BE2C (cell line): Measurements from ENCODE around the gene STK16.

Experiments used
- DNase-seq: peaks from one replicate; pipeline ENCODE4 v3.0.0-alpha.2; 2020
- H3K27me3 ChIP-seq: fragments of 250-450 bp; sonication (Bioruptor Pico); 2 replicates; pipeline ENCODE4 v1.5.1; 2020; ENCODE audit warnings: mild to moderate bottlenecking
- H3K36me3 ChIP-seq: fragments of 250-450 bp; sonication (Bioruptor Pico); 2 replicates; pipeline ENCODE4 v1.5.1; 2020; ENCODE audit warnings: mild to moderate bottlenecking
- H3K4me1 ChIP-seq: fragments of 250-450 bp; sonication (Bioruptor Pico); 2 replicates; pipeline ENCODE4 v1.5.1; 2020
- H3K4me3 ChIP-seq: 2 replicates; pipeline ENCODE4 v1.5.1; 2011; ENCODE audit warnings: low read depth, low read length
- H3K9me3 ChIP-seq: fragments of 250-450 bp; sonication (Bioruptor Pico); 2 replicates; pipeline ENCODE4 v1.5.1; 2020
- CTCF ChIP-seq: IDR thresholded peaks from 2 replicates; pipeline ENCODE4 v1.5.1; 2012; ENCODE audit warnings: mild to moderate bottlenecking, low read depth, low read length

Gene STK16

DNA sequence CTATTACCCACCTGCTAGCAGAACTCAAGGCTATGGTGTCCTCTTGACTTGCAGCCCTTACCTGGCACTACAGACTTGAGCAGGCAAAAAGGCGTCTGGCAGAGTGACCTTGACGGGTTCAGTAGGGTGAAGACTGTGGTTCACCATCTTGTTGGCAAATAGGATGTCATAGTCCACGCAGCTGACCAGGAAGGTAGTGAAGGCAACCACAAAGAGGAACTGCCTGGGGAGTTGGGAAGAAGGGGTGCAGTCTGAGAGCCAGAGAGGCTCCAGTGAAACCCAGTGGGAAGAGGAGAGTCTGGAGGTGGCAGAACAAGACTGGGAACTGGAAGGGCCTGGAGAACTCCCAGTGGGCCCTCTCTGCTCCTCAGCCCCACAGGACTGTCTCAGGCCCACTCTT, 19.9 kb upstream of the STK16 start:
- Histone ChIP-seq H3K36me3 (peaks cover 43% of the 10 kb centered on the region), H3K4me3 (no peak overlapping the region), H3K4me1 (peaks cover 7% of the 10 kb centered on the region), H3K9me3 (no peaks in the 10 kb centered on the region), H3K27me3 (no peaks in the 10 kb centered on the region)
- no peak for DNase-seq
- no peak for TF ChIP-seq CTCF

DNA sequence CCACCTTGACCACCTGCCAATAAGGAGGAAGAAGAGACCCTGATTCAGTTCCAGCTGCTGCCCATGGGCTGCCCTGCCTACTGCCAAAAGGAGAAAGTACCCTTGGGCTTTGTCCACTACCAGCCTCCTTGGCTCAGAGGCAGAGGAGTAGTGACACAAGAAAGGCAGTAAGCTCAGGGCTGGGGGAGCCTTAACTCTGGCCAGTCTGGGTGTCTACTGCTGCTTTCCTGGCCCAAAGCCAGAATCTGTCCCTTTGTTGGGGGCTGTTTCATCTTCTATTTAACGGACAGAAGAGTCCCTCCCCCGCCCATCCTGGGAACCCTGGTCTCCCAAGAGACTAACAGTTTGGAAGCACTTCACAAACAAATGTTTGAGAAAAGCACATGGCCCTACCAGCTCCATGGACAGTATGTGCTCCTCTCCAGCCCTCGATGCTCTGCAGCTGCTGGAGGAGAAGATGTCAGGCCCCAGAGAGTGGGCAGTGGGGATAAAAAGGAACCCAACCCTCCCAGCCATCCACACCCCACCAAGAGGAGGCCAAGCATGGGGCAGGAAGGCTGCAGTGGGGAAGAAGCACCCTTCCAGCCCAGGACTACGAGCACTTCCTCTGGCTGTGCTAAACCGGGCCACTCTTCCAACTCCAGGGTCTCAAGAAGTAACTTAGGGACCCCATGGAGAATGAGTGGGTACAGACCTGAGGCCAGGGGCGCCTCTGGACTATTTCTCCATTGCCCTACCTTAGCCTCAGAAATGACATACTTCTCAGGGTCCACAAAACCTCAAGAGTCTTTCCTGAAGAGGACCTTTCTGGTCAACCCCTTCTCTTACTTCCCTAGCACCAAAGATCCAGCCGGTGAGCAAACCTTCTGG, 17.0 kb upstream of the STK16 start:
- Histone ChIP-seq H3K4me1 (peaks cover 7% of the 10 kb centered on the region), H3K9me3 (no peaks in the 10 kb centered on the region), H3K4me3 (peak overlapping the region; percentile 74), H3K36me3 (peaks cover 38% of the 10 kb centered on the region), H3K27me3 (no peaks in the 10 kb centered on the region)
- no peak for TF ChIP-seq CTCF
- DNase-seq = no peak

GRCh38 chr2:219228911-219229304, 16.4 kb upstream of the STK16 start:
- H3K27me3 ChIP-seq = no peaks in the 10 kb centered on the region
- peaks cover 7% of the 10 kb centered on the region for H3K4me1 ChIP-seq
- H3K9me3 ChIP-seq = no peaks in the 10 kb centered on the region
- peak overlapping the region; percentile 74 for H3K4me3 ChIP-seq
- no peak for DNase-seq
- TF ChIP-seq CTCF = no peak
- H3K36me3 ChIP-seq = peaks cover 33% of the 10 kb centered on the region

GRCh38 chr2:219229305-219230058, 15.8 kb upstream of the STK16 start, which contains the start of the genes ANKZF1 and ATG9A:
Gene ANKZF1, plus strand, starts transcription at chr2:219229806. Its CDS starts 452 bp downstream, at chr2:219230258.
Gene ATG9A, minus strand, starts transcription at chr2:219229636. Its CDS starts 1,612 bp downstream, at chr2:219228024.
- Histone ChIP-seq H3K36me3 (peaks cover 31% of the 10 kb centered on the region), H3K4me1 (peaks cover 7% of the 10 kb centered on the region), H3K27me3 (no peaks in the 10 kb centered on the region), H3K4me3 (peak within 1 kb of the TSS; percentile 74), H3K9me3 (no peaks in the 10 kb centered on the region)
- TF ChIP-seq CTCF = no peak
- peak; percentile 99 for DNase-seq

GRCh38 chr2:219230059-219230540, 15.2 kb upstream of the STK16 start:
- peak; percentile 50 for DNase-seq
- peaks cover 7% of the 10 kb centered on the region for H3K4me1 ChIP-seq
- H3K36me3 ChIP-seq = peaks cover 29% of the 10 kb centered on the region
- H3K4me3 ChIP-seq = peak overlapping the region; percentile 74
- H3K27me3 ChIP-seq = no peaks in the 10 kb centered on the region
- no peaks in the 10 kb centered on the region for H3K9me3 ChIP-seq
- TF ChIP-seq CTCF = no peak
